Hepatocyte (in vitro differentiated cells): ENCODE data around the gene TCF12.

Source experiments
- EZH2 ChIP-seq: fragments of 200-600 bp; sonication (generic); IDR thresholded peaks from 2 replicates; pipeline ENCODE4 v1.6.1; 2016; ENCODE audit warnings: antibody characterized with exemption, mild to moderate bottlenecking, borderline replicate concordance
- EZH2phosphoT487 ChIP-seq: fragments of 200-600 bp; sonication (generic); IDR thresholded peaks from one replicate; pipeline ENCODE4 v1.6.1; 2018; ENCODE audit warnings: antibody characterized with exemption, mild to moderate bottlenecking, low read depth, moderate library complexity; ENCODE audit not compliant: unreplicated experiment, severe bottlenecking
- TF ChIP-seq, protein P1 (sequence below): fragments of 200-600 bp; sonication (generic); IDR thresholded peaks from 2 replicates; pipeline ENCODE4 v1.5.1; 2016; ENCODE audit warnings: antibody characterized with exemption, mild to moderate bottlenecking; ENCODE audit not compliant: poor library complexity

GRCh38 chr15:57313134-57313483 is 394.7 kb downstream of the TCF12 start:
- TF ChIP-seq, protein P1, sequence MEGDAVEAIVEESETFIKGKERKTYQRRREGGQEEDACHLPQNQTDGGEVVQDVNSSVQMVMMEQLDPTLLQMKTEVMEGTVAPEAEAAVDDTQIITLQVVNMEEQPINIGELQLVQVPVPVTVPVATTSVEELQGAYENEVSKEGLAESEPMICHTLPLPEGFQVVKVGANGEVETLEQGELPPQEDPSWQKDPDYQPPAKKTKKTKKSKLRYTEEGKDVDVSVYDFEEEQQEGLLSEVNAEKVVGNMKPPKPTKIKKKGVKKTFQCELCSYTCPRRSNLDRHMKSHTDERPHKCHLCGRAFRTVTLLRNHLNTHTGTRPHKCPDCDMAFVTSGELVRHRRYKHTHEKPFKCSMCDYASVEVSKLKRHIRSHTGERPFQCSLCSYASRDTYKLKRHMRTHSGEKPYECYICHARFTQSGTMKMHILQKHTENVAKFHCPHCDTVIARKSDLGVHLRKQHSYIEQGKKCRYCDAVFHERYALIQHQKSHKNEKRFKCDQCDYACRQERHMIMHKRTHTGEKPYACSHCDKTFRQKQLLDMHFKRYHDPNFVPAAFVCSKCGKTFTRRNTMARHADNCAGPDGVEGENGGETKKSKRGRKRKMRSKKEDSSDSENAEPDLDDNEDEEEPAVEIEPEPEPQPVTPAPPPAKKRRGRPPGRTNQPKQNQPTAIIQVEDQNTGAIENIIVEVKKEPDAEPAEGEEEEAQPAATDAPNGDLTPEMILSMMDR = no peak
- no peak for TF ChIP-seq EZH2
- TF ChIP-seq EZH2phosphoT487 = no peak
